SKM-1 treated with dmso at 0.1 percent for 144 hours (cell line): ENCODE measurements around the gene CTNNA3.

Source experiments
- DNase-seq: peaks from one replicate; lab custom pipeline; 2025; ENCODE audit not compliant: unreplicated experiment; lab: John Stamatoyannopoulos, UW

CTNNA3 gene

GRCh38 chr10:66777665-66778064, 918.3 kb downstream of the CTNNA3 start:
- DNase-seq = no peak

GRCh38 chr10:66773472-66773817, 922.5 kb downstream of the CTNNA3 start:
- no peak for DNase-seq

DNA sequence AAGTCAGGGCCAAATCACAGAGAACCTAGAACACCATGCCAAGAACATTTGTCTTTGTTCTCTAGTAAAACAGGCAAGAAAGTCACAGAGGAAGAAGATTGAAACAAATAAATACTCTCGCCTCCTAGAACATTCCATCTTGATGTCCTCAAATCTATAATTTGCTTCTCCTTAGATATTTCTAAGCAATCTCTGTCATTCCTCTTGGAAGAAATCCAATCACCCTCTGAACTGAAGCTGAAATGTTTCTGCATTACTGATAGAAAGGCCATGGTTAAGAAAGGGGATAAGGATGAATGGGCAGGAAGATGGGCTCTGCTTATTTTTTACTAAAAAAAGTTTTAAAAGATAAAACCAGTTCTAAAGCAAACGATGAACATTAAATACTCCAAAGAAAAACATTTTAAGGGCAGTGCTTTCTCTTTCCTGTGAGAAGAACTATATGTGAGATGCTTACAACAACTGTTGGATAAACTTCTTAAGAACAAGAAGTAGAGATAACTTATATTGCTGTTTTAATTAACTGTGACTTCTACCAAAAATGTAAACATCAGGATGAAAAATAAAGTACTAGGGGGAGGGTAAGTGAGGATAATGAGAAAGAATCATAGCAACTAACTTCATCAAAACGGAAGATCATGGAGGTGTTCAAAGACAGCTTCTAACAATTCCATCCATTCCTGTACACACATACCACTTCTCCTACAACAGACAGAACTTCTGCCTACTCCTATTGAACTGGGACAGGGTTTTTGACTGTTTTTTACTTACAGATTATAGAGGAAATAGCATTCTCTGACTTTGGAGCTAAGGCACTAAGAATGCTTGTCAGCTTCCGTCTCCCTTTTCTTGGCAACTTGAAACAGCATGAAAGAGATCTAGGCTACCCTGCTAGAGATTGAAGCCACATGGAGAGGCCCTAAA, 923.2 kb downstream of the CTNNA3 start:
- DNase-seq = no peak

- DNase-seq = no peak
Observed at GRCh38 chr10:66767707-66768106, 928.3 kb downstream of the CTNNA3 start.

GRCh38 chr10:66762218-66762729, 933.7 kb downstream of the CTNNA3 start:
- DNase-seq = no peak

DNA sequence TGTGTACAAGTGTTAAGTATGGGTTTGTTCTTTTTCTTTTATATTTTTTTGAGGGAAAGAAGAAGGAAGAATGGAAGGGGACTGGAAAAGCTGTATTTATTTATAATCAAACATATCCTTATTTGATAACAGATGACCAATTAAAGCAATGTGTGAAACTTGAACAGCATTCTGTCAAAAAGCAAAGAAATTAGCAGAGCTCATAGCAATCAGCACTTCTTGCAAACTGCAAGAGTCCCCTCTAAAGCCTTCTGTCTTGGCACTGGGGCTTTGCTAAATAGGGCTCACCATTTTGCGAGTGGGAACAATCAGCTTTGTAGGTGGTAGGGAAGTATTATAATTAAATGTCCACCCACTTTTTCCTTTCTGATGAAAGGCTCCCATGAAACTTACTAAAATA, 935.1 kb downstream of the CTNNA3 start:
- DNase-seq = no peak

- no peak for DNase-seq
Observed at GRCh38 chr10:66755474-66755873, 940.5 kb downstream of the CTNNA3 start.

- no peak for DNase-seq
Observed at GRCh38 chr10:66752714-66753113, 943.3 kb downstream of the CTNNA3 start.

GRCh38 chr10:66748217-66748616, 947.8 kb downstream of the CTNNA3 start:
- no peak for DNase-seq

GRCh38 chr10:66747451-66747850, 948.5 kb downstream of the CTNNA3 start:
- DNase-seq = no peak

- no peak for DNase-seq
Observed at GRCh38 chr10:66746711-66747110, 949.3 kb downstream of the CTNNA3 start.

- DNase-seq = no peak
Observed at GRCh38 chr10:66746246-66746645, 949.7 kb downstream of the CTNNA3 start.

DNA sequence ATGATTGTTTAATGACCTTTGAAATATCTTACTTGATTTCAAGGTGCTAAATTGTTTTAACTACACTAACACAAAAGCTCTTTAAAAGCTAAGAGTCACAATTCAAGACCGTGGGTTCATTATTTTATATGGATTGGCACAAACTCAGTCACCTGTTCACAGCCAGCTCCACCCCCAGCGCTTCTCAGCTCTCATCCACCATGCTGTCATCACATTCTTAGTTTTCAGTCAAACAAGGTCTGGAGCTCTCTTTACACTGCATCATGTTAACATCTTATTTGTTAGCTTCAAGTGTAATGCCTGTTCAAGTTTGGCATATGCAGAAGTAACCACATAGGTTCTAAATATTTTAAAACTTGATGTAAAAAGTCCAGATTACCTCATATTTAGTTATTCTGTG, 951.1 kb downstream of the CTNNA3 start:
- no peak for DNase-seq

DNA sequence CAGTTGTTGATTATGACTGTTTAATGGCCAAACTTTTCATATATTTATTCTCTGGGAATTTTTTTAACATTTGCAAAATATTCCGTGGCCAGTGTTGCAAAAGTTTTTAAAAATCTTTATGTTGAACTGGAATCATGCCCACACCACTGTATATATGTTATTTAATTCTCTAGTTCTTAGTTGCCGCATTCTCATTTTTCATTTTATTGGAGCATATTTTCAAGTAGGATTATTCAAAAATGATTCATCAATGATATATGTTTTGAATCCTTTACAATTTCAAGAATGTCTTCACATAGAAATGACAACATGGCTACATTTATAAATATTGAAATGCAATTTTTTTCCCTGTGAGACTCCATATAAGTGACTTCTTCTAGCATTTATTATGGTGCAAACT, 958.8 kb downstream of the CTNNA3 start:
- DNase-seq = no peak

DNA sequence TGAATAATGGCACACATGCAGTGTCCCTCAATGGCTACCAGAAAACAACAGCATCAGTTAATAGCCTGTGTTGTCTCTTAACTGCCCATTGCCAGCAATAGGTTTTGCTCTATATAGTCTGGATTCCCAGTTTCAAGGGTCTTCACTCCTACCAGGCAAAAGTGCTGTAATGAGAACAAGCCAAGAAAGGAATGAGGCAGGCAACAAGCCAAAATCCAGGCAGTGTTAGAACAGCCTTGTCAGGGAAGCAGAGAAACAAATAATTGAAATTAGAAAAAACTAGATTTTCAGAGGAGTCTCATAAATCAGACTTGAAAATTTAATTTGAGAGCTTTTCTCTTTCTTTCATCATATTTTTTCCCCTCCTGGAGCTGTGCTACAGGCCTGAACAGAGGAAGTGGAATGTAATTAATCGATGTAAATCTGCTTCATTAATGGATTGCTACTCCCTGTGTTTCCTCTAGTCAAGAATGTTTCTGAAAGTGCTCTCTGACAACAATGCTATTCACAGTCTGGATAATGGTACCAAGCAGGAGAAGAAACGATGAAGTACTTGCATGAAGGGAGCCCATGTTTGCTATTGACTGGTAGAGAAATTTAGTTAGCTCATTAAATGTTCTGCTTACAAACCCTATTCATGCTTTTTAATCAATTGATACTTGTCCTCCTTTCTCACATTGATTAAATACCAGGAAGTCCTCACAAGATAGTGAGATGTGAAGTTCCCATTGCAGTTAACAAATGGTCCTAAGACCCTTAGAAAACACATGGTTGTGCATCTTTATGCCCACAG, 972.2 kb downstream of the CTNNA3 start:
- DNase-seq = no peak

GRCh38 chr10:66719483-66719882, 976.5 kb downstream of the CTNNA3 start:
- no peak for DNase-seq

DNA sequence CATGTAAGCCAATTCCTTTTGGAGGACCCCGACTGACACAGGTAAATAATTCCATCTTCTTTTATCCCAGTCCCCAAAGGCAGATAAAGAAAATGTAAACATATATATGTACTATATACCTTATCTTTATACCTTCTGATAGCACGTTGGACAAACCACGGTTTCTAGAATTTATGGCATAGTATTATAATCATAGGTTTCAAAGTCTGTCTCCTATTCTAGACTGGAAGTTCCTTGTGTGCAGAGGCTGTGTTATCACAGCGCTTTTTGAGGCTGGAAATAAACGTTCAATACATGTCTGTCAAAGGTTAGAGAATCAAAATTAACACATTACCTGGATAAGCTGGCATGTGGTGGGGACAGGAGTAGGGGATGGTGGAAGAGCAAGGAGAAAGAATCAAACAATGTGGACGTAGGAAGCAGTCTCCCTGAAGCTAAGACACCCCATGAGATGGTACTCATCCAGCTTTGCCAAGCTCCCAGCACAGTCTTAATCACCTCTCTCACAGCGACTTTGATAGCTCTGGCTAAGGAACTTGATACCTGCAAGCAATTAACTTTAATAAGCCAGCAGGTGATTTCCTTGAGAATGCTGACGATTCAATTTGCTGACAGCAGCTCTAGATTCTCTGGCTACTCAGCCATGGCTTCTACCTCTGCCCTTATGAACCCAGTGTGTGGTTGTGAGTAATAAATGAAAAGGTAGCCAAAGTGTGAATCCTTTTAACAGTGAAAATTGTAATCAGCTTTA, 978.6 kb downstream of the CTNNA3 start:
- no peak for DNase-seq

DNA sequence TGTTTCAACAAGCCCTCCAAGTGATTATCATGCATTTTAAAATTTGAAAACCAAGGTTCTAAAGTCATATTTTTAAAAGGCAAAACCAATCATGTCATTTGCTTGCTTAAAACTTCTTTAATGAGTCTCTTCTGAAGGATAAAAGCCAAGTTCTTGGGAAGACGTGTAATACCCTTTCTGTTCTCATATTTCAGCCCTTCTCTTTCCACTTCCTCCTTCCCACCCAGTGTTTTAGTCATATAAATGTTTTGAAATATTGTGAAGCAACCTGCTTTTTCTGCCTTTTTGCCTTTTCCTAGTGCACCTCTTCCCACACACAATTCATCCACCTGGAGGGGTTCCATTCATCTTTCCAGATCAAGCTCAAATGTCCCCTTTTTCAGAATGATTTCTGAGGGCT, 981.3 kb downstream of the CTNNA3 start:
- DNase-seq = peak; percentile 75

- no peak for DNase-seq
Observed at GRCh38 chr10:66713387-66713786, 982.6 kb downstream of the CTNNA3 start.

DNA sequence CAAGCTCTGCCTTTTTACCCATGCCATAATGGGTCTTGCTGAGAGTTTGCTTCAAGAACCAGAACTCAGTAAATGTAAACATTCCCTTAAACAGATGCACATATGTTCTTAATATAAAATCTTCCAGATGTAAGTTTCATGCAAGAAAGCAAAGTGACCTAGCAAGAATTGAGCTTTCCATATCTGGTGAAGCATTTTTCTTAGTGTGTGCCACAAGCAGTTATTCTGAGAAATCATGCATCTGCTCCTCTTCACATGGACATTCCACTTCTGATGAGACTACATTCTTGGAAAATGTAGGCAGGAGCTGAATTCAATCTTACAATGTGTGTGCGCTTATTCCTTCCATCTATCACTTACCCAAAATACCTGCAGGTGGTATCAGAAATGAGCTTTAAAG, 997.9 kb downstream of the CTNNA3 start:
- no peak for DNase-seq

DNA sequence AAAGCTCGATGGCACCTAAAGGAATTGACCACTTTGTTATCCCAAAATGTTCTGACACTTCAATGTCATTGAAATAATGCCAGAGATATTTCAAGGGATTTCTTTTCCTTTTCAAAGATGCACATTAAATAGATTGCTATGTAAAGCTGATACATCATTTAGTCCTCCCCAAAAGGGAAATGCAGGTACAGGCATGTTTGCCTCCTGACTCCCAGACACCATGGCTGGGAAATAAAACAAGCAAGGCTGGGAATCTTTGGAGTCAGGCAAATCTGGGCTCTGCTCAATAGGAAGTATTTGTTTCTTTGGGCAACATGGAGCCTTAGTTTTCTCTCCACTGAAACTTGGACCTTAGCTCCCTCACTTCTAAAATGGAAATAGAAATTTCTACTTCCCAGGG, 1000.9 kb downstream of the CTNNA3 start:
- no peak for DNase-seq
